ENCODE results near the gene KLHL29.

DNA sequence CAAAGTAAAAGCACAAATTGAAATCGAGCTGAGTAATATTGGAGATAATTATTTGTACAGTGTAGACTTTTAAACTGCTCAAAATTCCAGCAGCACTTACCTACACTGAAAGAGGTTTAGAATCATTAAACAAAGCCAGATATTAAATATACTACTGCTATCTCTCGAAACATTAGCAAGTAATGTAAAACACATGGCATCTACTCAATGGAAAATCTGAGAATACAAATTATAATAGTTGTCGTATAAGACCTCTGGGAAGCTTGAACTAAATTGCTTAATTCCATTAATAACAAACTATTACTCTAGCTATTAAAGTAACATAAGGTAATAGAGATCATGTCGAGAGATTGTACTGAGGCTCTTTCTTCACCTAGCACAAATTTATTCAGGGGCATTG lies 108.9 kb downstream of the KLHL29 start:
- TF ChIP-seq, protein P1, sequence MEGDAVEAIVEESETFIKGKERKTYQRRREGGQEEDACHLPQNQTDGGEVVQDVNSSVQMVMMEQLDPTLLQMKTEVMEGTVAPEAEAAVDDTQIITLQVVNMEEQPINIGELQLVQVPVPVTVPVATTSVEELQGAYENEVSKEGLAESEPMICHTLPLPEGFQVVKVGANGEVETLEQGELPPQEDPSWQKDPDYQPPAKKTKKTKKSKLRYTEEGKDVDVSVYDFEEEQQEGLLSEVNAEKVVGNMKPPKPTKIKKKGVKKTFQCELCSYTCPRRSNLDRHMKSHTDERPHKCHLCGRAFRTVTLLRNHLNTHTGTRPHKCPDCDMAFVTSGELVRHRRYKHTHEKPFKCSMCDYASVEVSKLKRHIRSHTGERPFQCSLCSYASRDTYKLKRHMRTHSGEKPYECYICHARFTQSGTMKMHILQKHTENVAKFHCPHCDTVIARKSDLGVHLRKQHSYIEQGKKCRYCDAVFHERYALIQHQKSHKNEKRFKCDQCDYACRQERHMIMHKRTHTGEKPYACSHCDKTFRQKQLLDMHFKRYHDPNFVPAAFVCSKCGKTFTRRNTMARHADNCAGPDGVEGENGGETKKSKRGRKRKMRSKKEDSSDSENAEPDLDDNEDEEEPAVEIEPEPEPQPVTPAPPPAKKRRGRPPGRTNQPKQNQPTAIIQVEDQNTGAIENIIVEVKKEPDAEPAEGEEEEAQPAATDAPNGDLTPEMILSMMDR (IDR thresholded peaks at IDR 0.05; ENCODE audit: insufficient read depth, low read length), result no peak
- TF ChIP-seq, protein P2, sequence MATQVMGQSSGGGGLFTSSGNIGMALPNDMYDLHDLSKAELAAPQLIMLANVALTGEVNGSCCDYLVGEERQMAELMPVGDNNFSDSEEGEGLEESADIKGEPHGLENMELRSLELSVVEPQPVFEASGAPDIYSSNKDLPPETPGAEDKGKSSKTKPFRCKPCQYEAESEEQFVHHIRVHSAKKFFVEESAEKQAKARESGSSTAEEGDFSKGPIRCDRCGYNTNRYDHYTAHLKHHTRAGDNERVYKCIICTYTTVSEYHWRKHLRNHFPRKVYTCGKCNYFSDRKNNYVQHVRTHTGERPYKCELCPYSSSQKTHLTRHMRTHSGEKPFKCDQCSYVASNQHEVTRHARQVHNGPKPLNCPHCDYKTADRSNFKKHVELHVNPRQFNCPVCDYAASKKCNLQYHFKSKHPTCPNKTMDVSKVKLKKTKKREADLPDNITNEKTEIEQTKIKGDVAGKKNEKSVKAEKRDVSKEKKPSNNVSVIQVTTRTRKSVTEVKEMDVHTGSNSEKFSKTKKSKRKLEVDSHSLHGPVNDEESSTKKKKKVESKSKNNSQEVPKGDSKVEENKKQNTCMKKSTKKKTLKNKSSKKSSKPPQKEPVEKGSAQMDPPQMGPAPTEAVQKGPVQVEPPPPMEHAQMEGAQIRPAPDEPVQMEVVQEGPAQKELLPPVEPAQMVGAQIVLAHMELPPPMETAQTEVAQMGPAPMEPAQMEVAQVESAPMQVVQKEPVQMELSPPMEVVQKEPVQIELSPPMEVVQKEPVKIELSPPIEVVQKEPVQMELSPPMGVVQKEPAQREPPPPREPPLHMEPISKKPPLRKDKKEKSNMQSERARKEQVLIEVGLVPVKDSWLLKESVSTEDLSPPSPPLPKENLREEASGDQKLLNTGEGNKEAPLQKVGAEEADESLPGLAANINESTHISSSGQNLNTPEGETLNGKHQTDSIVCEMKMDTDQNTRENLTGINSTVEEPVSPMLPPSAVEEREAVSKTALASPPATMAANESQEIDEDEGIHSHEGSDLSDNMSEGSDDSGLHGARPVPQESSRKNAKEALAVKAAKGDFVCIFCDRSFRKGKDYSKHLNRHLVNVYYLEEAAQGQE (IDR thresholded peaks at IDR 0.05; ENCODE audit: insufficient replicate concordance, low read depth), result no peak

All from HL-60 (cell line).